Ascending aorta (tissue), 2 donors: ENCODE measurements around the gene GUCA1C. TPM values are rescaled to one million over a fixed set of nuclear protein-coding genes. Genes with fewer than 3 reads are reported as not detected.

Experiments
- DNase-seq, 2 donors: peaks; one replicate each; pipeline ENCODE4 v3.0.0-alpha.2; 2019; ENCODE audit warnings: low spot score in 2 of 2
- H3K27ac ChIP-seq, 2 donors: fragments of 200-600 bp; sonication (generic); one replicate each; pipeline ENCODE4 v1.5.1; 2016 to 2017; ENCODE audit warnings: mild to moderate bottlenecking in 1 of 2
- H3K27me3 ChIP-seq: fragments of 200-600 bp; sonication (generic); one replicate; pipeline ENCODE4 v1.5.1; 2017
- H3K36me3 ChIP-seq, 2 donors: fragments of 200-600 bp; sonication (generic); one replicate each; pipeline ENCODE4 v1.5.1; 2016
- H3K4me1 ChIP-seq, 2 donors: fragments of 200-600 bp; sonication (generic); one replicate each; pipeline ENCODE4 v1.5.1; 2016 to 2017; ENCODE audit warnings: mild to moderate bottlenecking in 1 of 2
- H3K4me3 ChIP-seq, 2 donors: fragments of 200-600 bp; sonication (generic); one replicate each; pipeline ENCODE4 v1.5.1; 2016 to 2017; ENCODE audit warnings: mild to moderate bottlenecking in 1 of 2
- H3K9me3 ChIP-seq, 2 donors: fragments of 200-600 bp; sonication (generic); one replicate each; pipeline ENCODE4 v1.5.1; 2016
- CTCF ChIP-seq, 3 experiments: fragments of 200-600 bp in 2 of 3; fragments of 450-650 bp in 1 of 3; sonication (generic) in 2 of 3; IDR thresholded peaks; one replicate each; pipeline ENCODE4 v1.5.1; 2016 to 2019; ENCODE audit warnings: antibody characterized with exemption in 3 of 3, mild to moderate bottlenecking in 1 of 3, moderate library complexity in 1 of 3
- intact Hi-C: fragments of 100-400 bp; cut with DNase I; formaldehyde crosslinking; loops from one replicate; pipeline ENCODE4 v1.15.1; 2023
- total RNA-seq: library from RNA; depleted of rRNA; stranded (reverse); fragments of >200 nt; gene quantifications from one replicate; pipeline ENCODE4 v1.1.0, GENCODE V29; 2016

The GUCA1C gene
- total RNA-seq, 1 donor from 2014 or later: not detected

- H3K4me1 ChIP-seq: no peaks in the 10 kb centered on the region
- intact Hi-C loops: no loop called here
- no peaks in the 10 kb centered on the region for H3K9me3 ChIP-seq
- no peak overlapping the region for H3K4me3 ChIP-seq
- H3K36me3 ChIP-seq: no peaks in the 10 kb centered on the region
- H3K27me3 ChIP-seq: no peaks in the 10 kb centered on the region
- no peak overlapping the region for H3K27ac ChIP-seq
- no peak for TF ChIP-seq CTCF (IDR thresholded peaks at IDR 0.05)
- no peak for DNase-seq
Measured at GRCh38 chr3:108972482-108972881, 18.8 kb upstream of the GUCA1C start.

- intact Hi-C loops: no loop called here
- H3K27me3 ChIP-seq: no peaks in the 10 kb centered on the region
- H3K4me3 ChIP-seq: no peak overlapping the region
- no peaks in the 10 kb centered on the region for H3K9me3 ChIP-seq
- no peak for DNase-seq
- no peak overlapping the region for H3K27ac ChIP-seq
- no peaks in the 10 kb centered on the region for H3K36me3 ChIP-seq
- H3K4me1 ChIP-seq: no peaks in the 10 kb centered on the region
- no peak for TF ChIP-seq CTCF (IDR thresholded peaks at IDR 0.05)
Measured at GRCh38 chr3:108970561-108970960, 16.9 kb upstream of the GUCA1C start.

GRCh38 chr3:108966773-108967172, 13.1 kb upstream of the GUCA1C start:
- DNase-seq: no peak
- intact Hi-C loops: no loop called here
- TF ChIP-seq CTCF (IDR thresholded peaks at IDR 0.05): no peak

GRCh38 chr3:108959017-108959416, 5.3 kb upstream of the GUCA1C start:
- intact Hi-C loops: no loop called here
- Histone ChIP-seq H3K4me3 (no peak overlapping the region), H3K27me3 (no peaks in the 10 kb centered on the region), H3K4me1 (no peaks in the 10 kb centered on the region), H3K27ac (no peak overlapping the region), H3K9me3 (no peaks in the 10 kb centered on the region), H3K36me3 (no peaks in the 10 kb centered on the region)
- TF ChIP-seq CTCF (IDR thresholded peaks at IDR 0.05): no peak
- no peak for DNase-seq

More at GRCh38 chr3:108966773-108967172, 13.1 kb upstream of the GUCA1C start:
- Histone ChIP-seq H3K27me3 (no peaks in the 10 kb centered on the region), H3K27ac (no peak overlapping the region), H3K4me3 (no peak overlapping the region), H3K4me1 (no peaks in the 10 kb centered on the region), H3K9me3 (no peaks in the 10 kb centered on the region), H3K36me3 (no peaks in the 10 kb centered on the region)

GRCh38 chr3:108953210-108953609, 469 bp downstream of the GUCA1C start:
- H3K27me3 ChIP-seq: no peaks in the 10 kb centered on the region
- no peak overlapping the region for H3K4me3 ChIP-seq
- no peak for DNase-seq
- intact Hi-C loops: no loop called here
- no peaks in the 10 kb centered on the region for H3K36me3 ChIP-seq
- no peaks in the 10 kb centered on the region for H3K4me1 ChIP-seq
- TF ChIP-seq CTCF (IDR thresholded peaks at IDR 0.05): no peak
- no peak overlapping the region for H3K27ac ChIP-seq
- no peaks in the 10 kb centered on the region for H3K9me3 ChIP-seq

- H3K27me3 ChIP-seq: no peaks in the 10 kb centered on the region
- intact Hi-C loops: no loop called here
- H3K9me3 ChIP-seq: no peaks in the 10 kb centered on the region
- no peak overlapping the region for H3K27ac ChIP-seq
- DNase-seq: no peak
- H3K4me3 ChIP-seq: no peak overlapping the region
- no peaks in the 10 kb centered on the region for H3K36me3 ChIP-seq
- TF ChIP-seq CTCF (IDR thresholded peaks at IDR 0.05): no peak
- no peaks in the 10 kb centered on the region for H3K4me1 ChIP-seq
Measured at GRCh38 chr3:108951820-108952501, 1.7 kb downstream of the GUCA1C start.
